ENCODE results near the gene FAM110D.

Gene FAM110D

DNA sequence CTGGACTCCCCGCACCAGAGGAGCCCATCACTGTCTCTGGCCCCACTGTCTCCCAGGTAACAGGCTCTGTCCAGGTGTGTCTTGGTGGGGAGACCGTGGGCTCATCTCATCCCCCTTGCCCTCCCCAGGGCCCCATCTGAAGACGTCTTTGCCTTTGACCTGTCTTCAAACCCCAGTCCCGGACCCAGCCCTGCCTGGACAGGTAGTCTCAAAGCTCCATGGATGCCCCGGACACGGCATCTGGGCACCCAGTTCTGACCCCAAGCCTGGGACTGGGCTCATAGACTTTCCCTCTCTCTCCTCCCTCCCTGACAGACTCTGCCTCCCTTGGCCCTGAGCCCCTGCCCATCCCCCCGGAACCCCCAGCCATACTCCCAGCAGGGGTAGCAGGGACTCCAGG lies 25.2 kb downstream of the FAM110D start:
- H3K4me1 ChIP-seq (ENCODE audit: control insufficient read depth, insufficient read depth, low read length), result no peaks in the 10 kb centered on the region
- no peaks in the 10 kb centered on the region for H3K9me3 ChIP-seq (replicated peaks; ENCODE audit: low read length)
- H3K27me3 ChIP-seq (ENCODE audit: control insufficient read depth, insufficient read depth, low read length), result no peaks in the 10 kb centered on the region
- H3K36me3 ChIP-seq (ENCODE audit: insufficient read depth, low read length), result no peaks in the 10 kb centered on the region
- no peak overlapping the region for H3K9ac ChIP-seq (ENCODE audit: low read depth, low read length)
- H3K4me2 ChIP-seq (ENCODE audit: low read length), result no peak overlapping the region
- no peak overlapping the region for H3K4me3 ChIP-seq (ENCODE audit: low read length)

DNA sequence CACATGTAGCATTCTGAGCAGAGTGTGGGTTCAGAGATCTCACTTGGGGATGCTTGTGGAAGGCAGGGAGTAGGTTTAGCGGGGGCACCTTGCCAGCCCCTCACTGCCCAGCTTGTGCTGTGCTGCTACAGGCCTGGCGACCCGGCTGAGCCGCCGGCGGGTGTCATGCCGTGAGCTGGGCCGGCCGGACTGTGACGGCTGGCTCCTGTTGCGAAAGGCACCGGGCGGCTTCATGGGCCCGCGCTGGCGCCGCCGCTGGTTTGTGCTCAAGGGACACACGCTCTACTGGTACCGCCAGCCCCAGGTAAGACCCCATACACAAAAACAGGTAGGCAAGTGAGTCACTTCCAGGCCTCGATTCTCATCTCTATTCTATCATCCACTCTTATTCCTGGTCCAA lies 26.0 kb downstream of the FAM110D start:
- Histone ChIP-seq H3K36me3 (ENCODE audit: insufficient read depth, low read length) (no peaks in the 10 kb centered on the region), H3K4me2 (ENCODE audit: low read length) (no peak overlapping the region), H3K4me1 (ENCODE audit: control insufficient read depth, insufficient read depth, low read length) (no peaks in the 10 kb centered on the region)

DNA sequence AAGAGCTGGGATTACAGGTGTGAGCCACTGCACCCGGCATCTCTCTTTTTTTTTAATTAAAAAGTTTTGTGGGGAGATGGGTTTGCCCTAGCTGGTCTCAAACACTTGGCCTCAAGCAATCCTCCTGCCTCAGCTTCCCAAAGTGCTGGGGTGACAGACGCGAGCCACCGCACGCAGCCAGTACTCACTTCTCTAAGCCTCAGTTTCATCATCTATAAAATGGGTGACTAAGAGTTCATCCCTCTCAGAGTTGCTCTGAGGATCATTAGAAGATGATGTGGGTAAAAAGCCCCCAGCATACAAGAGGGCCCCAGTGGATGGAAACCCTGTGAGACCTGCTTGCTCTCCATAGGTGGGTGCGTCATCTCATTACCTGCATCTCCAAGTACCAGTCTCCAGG lies 29.0 kb downstream of the FAM110D start:
- Histone ChIP-seq H3K36me3 (ENCODE audit: insufficient read depth, low read length) (no peaks in the 10 kb centered on the region), H3K9ac (ENCODE audit: low read depth, low read length) (no peak overlapping the region), H3K27me3 (ENCODE audit: control insufficient read depth, insufficient read depth, low read length) (peaks cover 7% of the 10 kb centered on the region), H3K4me1 (ENCODE audit: control insufficient read depth, insufficient read depth, low read length) (no peaks in the 10 kb centered on the region), H3K4me2 (ENCODE audit: low read length) (no peak overlapping the region), H3K4me3 (ENCODE audit: low read length) (no peak overlapping the region), H3K9me3 (replicated peaks; ENCODE audit: low read length) (no peaks in the 10 kb centered on the region)

More for the DNA sequence above, 26.0 kb downstream of the FAM110D start:
- H3K4me3 ChIP-seq (ENCODE audit: low read length), result no peak overlapping the region
- H3K9me3 ChIP-seq (replicated peaks; ENCODE audit: low read length), result no peaks in the 10 kb centered on the region
- no peaks in the 10 kb centered on the region for H3K27me3 ChIP-seq (ENCODE audit: control insufficient read depth, insufficient read depth, low read length)
- H3K9ac ChIP-seq (ENCODE audit: low read depth, low read length), result no peak overlapping the region

DNA sequence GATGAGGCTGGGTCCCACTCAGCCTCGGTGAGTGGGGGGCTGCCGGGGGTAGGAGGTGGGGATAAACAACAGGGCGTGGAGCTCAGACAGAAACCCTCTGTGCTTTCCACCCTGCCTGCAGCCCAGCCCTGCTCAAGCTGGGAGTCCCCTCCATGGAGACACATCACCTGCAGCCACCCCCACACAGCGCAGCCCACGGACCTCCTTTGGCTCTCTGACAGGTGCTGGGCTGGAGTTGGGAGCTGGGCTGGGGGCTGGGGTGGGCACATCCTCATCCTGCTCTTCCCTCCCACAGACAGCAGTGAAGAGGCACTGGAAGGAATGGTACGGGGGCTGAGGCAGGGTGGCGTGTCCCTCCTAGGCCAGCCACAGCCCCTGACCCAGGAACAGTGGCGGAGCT lies 29.6 kb downstream of the FAM110D start:
- Histone ChIP-seq H3K4me3 (ENCODE audit: low read length) (no peak overlapping the region), H3K9me3 (replicated peaks; ENCODE audit: low read length) (no peaks in the 10 kb centered on the region)

DNA sequence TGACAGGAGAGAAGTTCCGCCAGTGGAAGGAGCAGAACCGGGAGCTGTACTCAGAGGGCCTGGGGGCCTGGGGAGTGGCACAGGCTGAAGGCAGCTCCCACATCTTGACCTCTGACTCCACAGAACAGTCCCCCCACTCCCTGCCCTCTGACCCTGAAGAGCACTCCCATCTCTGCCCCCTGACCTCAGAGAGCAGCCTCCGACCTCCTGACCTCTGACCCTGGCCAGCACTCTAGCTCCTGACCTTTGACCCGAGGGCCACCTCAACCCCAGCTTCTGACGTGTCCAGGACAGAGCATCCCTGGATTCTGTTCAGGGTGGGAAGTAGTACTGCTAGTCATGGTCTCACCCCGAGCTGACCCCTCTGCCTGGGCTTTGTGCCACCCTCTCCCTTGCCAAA lies 30.5 kb downstream of the FAM110D start:
- Histone ChIP-seq H3K9ac (ENCODE audit: low read depth, low read length) (no peak overlapping the region), H3K4me2 (ENCODE audit: low read length) (no peak overlapping the region), H3K9me3 (replicated peaks; ENCODE audit: low read length) (no peaks in the 10 kb centered on the region), H3K4me3 (ENCODE audit: low read length) (no peak overlapping the region), H3K36me3 (ENCODE audit: insufficient read depth, low read length) (no peaks in the 10 kb centered on the region), H3K4me1 (ENCODE audit: control insufficient read depth, insufficient read depth, low read length) (no peaks in the 10 kb centered on the region), H3K27me3 (ENCODE audit: control insufficient read depth, insufficient read depth, low read length) (peaks cover 17% of the 10 kb centered on the region)

More for the DNA sequence above, 29.6 kb downstream of the FAM110D start:
- Histone ChIP-seq H3K36me3 (ENCODE audit: insufficient read depth, low read length) (no peaks in the 10 kb centered on the region), H3K9ac (ENCODE audit: low read depth, low read length) (no peak overlapping the region), H3K4me1 (ENCODE audit: control insufficient read depth, insufficient read depth, low read length) (no peaks in the 10 kb centered on the region), H3K27me3 (ENCODE audit: control insufficient read depth, insufficient read depth, low read length) (peaks cover 10% of the 10 kb centered on the region), H3K4me2 (ENCODE audit: low read length) (no peak overlapping the region)

DNA sequence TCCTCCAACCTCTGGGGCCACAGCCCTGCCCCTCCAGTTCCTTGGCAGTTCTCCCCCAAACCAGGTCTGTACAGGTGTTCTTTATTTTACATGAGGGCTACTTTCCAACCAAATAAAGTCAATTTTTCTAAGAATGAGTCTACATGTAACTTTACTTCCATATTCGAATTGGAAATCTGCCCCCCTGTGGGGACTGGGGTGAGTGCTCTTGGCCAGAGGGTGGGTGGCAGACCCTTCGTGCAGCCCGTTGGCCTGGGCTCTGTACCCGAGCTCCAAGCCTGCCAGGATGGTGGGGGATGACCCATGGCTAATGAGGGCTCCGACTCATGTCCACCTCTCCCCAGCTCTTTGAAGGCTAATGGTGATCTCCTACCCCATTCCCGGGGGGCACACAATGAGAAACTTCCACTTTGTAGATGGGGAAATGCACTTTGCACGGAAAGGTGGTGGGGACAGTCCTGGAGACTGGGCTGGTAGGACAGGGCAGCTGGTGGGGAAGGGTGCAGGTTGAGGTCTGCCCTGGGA lies 30.9 kb downstream of the FAM110D start:
- H3K27me3 ChIP-seq (ENCODE audit: control insufficient read depth, insufficient read depth, low read length), result peaks cover 17% of the 10 kb centered on the region
- no peaks in the 10 kb centered on the region for H3K4me1 ChIP-seq (ENCODE audit: control insufficient read depth, insufficient read depth, low read length)
- no peaks in the 10 kb centered on the region for H3K36me3 ChIP-seq (ENCODE audit: insufficient read depth, low read length)
- no peaks in the 10 kb centered on the region for H3K9me3 ChIP-seq (replicated peaks; ENCODE audit: low read length)
- no peak overlapping the region for H3K4me3 ChIP-seq (ENCODE audit: low read length)
- H3K9ac ChIP-seq (ENCODE audit: low read depth, low read length), result no peak overlapping the region
- no peak overlapping the region for H3K4me2 ChIP-seq (ENCODE audit: low read length)

DNA sequence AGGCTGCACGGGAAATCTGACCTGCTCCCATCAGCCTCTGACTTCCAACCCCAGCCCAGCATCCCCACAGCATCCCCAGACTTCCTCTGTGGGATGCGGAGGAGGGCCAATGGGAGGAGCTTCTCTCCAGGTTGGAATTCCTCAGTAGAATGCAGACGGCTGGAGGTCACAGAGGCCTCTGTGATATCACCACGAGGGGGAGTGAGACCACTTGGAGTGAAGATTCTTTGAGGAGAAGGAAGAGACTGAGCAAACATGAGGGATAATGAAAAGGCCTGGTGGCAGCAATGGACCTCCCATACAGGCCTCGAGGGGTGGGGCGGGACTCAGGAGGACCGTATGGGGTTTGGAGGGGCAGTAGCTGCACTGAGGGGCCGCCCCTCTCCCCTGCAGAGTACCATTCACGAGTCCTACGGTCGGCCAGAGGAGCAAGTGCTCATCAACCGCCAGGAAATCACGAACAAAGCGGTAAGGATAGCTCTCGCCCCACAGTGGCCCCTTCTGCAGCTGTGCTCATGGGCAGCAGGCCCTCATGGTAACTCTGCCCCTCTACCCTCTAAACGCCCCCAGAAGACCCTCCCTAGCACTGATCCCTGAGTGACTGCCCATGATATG lies 31.6 kb downstream of the FAM110D start, which contains the start of gene CATSPER4:
Gene CATSPER4, plus strand, starts transcription at position 230 of the 615 bp plus-strand sequence. Its CDS starts 26 bp downstream, at position 256.
- Histone ChIP-seq H3K9me3 (replicated peaks; ENCODE audit: low read length) (no peaks in the 10 kb centered on the region), H3K4me3 (ENCODE audit: low read length) (no peak within 1 kb of the TSS), H3K4me1 (ENCODE audit: control insufficient read depth, insufficient read depth, low read length) (no peaks in the 10 kb centered on the region), H3K9ac (ENCODE audit: low read depth, low read length) (no peak within 1 kb of the TSS), H3K36me3 (ENCODE audit: insufficient read depth, low read length) (no peaks in the 10 kb centered on the region), H3K4me2 (ENCODE audit: low read length) (no peak within 1 kb of the TSS), H3K27me3 (ENCODE audit: control insufficient read depth, insufficient read depth, low read length) (peaks cover 19% of the 10 kb centered on the region)

DNA sequence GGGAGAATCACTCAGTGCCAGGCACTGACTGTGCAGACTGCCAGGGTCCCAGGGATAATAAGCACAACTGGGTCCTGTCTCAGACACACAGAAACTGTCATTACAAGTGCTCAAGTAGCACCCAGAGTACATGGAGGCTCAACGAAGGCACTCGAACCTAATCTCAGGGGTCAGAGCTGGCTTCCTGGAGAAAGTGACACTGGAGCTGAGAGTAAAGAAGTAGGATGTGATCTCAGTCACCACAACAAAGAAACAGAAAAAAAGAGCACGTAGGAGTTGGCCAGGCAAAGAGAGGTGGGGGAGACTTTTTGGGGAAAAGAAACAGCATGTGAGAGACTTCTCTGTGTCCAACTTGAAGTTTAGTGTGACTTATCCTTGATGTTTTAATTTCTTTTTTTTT lies 32.9 kb downstream of the FAM110D start:
- H3K27me3 ChIP-seq (ENCODE audit: control insufficient read depth, insufficient read depth, low read length), result peaks cover 26% of the 10 kb centered on the region
- H3K4me2 ChIP-seq (ENCODE audit: low read length), result no peak overlapping the region
- H3K36me3 ChIP-seq (ENCODE audit: insufficient read depth, low read length), result no peaks in the 10 kb centered on the region
- H3K4me3 ChIP-seq (ENCODE audit: low read length), result no peak overlapping the region
- H3K9ac ChIP-seq (ENCODE audit: low read depth, low read length), result no peak overlapping the region
- no peaks in the 10 kb centered on the region for H3K9me3 ChIP-seq (replicated peaks; ENCODE audit: low read length)
- no peaks in the 10 kb centered on the region for H3K4me1 ChIP-seq (ENCODE audit: control insufficient read depth, insufficient read depth, low read length)

DNA sequence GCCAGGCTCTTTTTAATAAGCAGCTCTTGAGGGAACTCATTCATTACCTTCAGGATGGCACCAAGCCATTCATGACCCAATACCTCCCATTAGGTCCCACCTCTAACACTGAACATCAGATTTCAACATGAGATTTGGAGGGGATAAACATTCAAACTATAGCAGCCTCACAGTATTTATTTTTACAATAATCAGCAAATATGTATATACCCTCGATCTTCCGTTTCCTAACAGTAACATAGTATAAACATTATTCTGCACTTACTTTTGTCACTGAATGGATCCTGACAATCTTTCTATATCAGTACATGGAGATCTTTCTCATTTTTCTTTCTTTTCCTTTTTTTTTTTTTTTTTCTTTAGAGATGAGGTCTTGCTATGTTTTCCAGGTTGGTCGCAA lies 36.9 kb downstream of the FAM110D start:
- H3K27me3 ChIP-seq (ENCODE audit: control insufficient read depth, insufficient read depth, low read length), result peaks cover 41% of the 10 kb centered on the region
- no peaks in the 10 kb centered on the region for H3K9me3 ChIP-seq (replicated peaks; ENCODE audit: low read length)
- H3K4me3 ChIP-seq (ENCODE audit: low read length), result no peak overlapping the region
- H3K36me3 ChIP-seq (ENCODE audit: insufficient read depth, low read length), result no peaks in the 10 kb centered on the region
- no peak overlapping the region for H3K9ac ChIP-seq (ENCODE audit: low read depth, low read length)
- no peak overlapping the region for H3K4me2 ChIP-seq (ENCODE audit: low read length)
- no peaks in the 10 kb centered on the region for H3K4me1 ChIP-seq (ENCODE audit: control insufficient read depth, insufficient read depth, low read length)

DNA sequence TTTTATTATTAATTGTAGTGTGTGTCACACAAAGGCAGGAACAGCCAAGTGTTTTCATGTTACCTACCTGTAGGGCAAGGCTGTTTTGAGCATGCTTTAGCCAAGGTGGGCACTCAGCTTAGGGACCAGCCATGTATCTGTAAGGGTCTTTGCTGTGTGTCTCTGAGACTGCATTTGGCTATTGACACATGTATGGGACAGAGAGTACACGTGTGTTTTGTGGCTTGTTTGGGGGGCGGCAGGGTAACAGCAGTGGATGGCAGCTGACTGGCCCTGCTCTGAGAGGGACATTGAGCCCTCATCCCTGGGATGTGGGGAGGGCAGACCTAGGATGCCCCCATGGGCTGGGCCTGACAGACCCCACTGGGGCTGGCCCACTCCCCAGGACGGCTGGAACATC lies 38.4 kb downstream of the FAM110D start:
- Histone ChIP-seq H3K36me3 (ENCODE audit: insufficient read depth, low read length) (no peaks in the 10 kb centered on the region), H3K27me3 (ENCODE audit: control insufficient read depth, insufficient read depth, low read length) (peaks cover 33% of the 10 kb centered on the region), H3K9me3 (replicated peaks; ENCODE audit: low read length) (no peaks in the 10 kb centered on the region), H3K4me3 (ENCODE audit: low read length) (no peak overlapping the region), H3K4me1 (ENCODE audit: control insufficient read depth, insufficient read depth, low read length) (no peaks in the 10 kb centered on the region), H3K9ac (ENCODE audit: low read depth, low read length) (no peak overlapping the region), H3K4me2 (ENCODE audit: low read length) (no peak overlapping the region)

DNA sequence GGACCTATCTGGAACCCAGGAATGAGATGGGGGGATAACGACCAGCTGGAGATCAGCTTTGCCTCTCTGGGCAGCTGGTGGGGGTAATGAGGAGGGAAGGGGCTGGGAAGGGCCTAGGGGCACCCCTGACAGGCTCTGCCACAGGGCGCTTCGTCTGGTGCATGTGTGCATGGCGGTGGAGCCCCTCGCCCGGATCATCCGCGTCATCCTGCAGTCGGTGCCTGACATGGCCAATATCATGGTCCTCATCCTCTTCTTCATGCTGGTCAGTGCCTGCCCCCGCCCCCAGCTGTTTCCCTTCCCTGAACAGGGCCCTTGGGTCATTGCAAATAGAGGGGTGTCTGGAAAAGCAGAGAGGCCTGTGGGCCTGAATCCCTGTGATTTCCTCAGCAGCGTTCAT lies 38.9 kb downstream of the FAM110D start:
- Histone ChIP-seq H3K4me3 (ENCODE audit: low read length) (no peak overlapping the region), H3K4me1 (ENCODE audit: control insufficient read depth, insufficient read depth, low read length) (no peaks in the 10 kb centered on the region), H3K9ac (ENCODE audit: low read depth, low read length) (no peak overlapping the region), H3K36me3 (ENCODE audit: insufficient read depth, low read length) (no peaks in the 10 kb centered on the region), H3K9me3 (replicated peaks; ENCODE audit: low read length) (no peaks in the 10 kb centered on the region), H3K4me2 (ENCODE audit: low read length) (no peak overlapping the region), H3K27me3 (ENCODE audit: control insufficient read depth, insufficient read depth, low read length) (peaks cover 33% of the 10 kb centered on the region)

DNA sequence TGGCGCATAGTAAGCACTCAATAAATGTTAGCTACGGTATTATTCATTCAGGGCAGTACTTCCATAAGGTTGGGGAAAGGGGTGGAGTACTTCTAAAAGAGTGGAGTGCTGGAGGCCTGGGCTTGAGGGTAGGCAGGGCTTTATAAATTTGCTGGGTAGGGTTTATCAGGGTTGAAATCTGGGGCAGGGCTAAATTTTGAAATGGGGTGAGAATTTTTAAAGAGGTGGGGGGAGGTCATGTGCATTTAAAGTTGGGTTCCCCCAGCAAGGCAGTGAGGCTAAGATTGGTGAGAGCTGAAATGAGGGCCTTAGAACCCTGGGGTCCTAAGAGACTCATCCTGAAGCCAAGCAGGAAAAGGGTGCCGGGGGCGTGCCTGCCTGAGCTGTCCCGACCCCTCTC lies 41.5 kb downstream of the FAM110D start:
- H3K9me3 ChIP-seq (replicated peaks; ENCODE audit: low read length), result no peaks in the 10 kb centered on the region
- peaks cover 41% of the 10 kb centered on the region for H3K27me3 ChIP-seq (ENCODE audit: control insufficient read depth, insufficient read depth, low read length)
- no peak overlapping the region for H3K4me3 ChIP-seq (ENCODE audit: low read length)
- H3K4me2 ChIP-seq (ENCODE audit: low read length), result no peak overlapping the region
- no peaks in the 10 kb centered on the region for H3K4me1 ChIP-seq (ENCODE audit: control insufficient read depth, insufficient read depth, low read length)
- no peak overlapping the region for H3K9ac ChIP-seq (ENCODE audit: low read depth, low read length)
- no peaks in the 10 kb centered on the region for H3K36me3 ChIP-seq (ENCODE audit: insufficient read depth, low read length)
